ENCODE data around the gene C2orf92. TPM values are rescaled to one million over a fixed set of nuclear protein-coding genes. Genes with fewer than 3 reads are reported as not detected.

The C2orf92 gene
- total RNA-seq, 2 donors from 2014 or later: 12.0 to 51.2 TPM

DNA sequence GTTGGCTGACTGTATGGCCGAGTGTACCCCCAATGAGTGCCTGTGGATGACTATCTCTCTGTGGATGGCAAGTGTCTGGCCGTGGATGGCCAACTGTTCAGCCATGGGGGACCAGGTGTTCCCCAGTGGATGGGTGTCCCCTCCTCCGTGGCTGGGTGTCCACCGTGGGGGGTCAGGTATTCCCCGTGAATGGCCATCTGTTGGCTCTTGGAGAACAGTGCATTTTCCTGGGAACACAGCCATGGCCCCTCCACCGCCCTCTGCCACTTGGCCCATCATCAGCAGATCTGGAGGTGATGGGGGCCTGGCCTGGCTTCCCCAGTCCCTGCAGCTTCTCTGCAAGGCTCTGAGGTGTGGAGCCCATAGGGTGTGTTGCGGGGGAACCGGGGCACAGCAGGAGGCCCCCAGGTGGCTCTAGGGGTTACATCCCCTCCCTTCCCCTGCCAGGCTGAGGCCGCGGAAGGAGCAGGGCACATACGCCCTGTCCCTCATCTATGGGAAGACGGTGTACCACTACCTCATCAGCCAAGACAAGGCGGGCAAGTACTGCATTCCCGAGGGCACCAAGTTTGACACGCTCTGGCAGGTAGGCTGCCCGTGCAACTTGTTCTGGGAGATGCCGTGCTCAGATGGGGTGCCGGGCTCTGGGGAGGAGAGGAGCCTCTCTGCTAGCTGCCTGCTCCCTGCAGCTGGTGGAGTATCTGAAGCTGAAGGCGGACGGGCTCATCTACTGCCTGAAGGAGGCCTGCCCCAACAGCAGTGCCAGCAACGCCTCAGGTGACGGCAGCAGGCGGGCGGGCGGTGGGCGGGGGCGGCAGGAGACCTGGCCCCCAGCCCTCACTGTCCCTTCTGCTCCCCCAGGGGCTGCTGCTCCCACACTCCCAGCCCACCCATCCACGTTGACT lies 63.2 kb downstream of the C2orf92 start:
- H3K4me3 Mint-ChIP-seq: no peak overlapping the region
- no peaks in the 10 kb centered on the region for H3K9me3 Mint-ChIP-seq
- no peak for ATAC-seq (replicated peaks)
- peak overlapping the region; percentile 38 for H3K27ac Mint-ChIP-seq
- peaks cover 87% of the 10 kb centered on the region for H3K36me3 Mint-ChIP-seq (ENCODE audit: low read depth)
- H3K4me1 Mint-ChIP-seq: peaks cover 18% of the 10 kb centered on the region
- H3K27me3 Mint-ChIP-seq: no peaks in the 10 kb centered on the region

- no peak for ATAC-seq (replicated peaks)
- Mint-ChIP-seq H3K27me3 (no peaks in the 10 kb centered on the region), H3K4me3 (no peak overlapping the region), H3K4me1 (peaks cover 11% of the 10 kb centered on the region), H3K36me3 (ENCODE audit: low read depth) (peaks cover 87% of the 10 kb centered on the region), H3K9me3 (no peaks in the 10 kb centered on the region), H3K27ac (no peak overlapping the region)
These were observed 64.0 kb downstream of the C2orf92 start for GRCh38 chr2:97733341-97734035.

DNA sequence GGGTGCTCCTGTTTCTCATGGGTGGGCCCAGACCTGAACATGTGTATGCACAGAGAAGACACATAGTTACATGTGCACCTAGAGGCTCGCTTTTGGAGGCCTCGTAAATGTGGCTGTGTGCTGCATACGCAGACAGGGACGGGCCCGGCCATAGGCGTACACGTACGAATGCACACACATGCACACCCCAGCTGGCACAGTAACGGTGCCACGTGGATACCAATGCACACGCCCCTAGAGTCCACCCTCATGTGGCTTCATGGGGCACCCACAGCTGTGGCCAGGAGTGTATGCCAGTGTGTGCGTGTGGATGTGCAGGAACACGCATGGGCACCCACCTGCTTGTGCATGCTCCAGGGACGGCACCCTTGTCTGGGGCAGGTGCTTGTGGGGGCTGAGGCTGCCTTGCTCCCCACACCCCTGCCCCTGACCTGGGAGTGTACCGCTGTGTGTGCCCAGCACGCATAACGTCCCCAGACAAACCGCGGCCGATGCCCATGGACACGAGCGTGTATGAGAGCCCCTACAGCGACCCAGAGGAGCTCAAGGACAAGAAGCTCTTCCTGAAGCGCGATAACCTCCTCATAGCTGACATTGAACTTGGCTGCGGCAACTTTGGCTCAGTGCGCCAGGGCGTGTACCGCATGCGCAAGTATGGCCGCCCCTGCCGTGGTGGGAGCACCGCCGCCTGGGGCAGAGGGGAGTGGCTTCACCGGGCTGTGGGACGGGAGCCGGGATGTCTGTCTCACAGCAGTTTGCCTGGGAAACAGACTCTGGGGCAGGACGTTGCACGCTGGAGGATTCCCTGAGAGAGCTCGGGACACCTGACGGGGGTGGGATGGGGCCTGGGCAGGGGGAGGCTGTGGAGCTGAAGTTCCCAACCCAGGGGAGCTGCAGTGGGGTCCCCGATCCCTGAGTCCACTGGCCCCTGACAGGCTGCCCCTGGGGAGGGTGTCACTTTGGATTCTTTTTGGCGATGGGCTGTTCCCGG lies 64.8 kb downstream of the C2orf92 start:
- H3K36me3 Mint-ChIP-seq (ENCODE audit: low read depth): peaks cover 87% of the 10 kb centered on the region
- H3K4me3 Mint-ChIP-seq: no peak overlapping the region
- H3K9me3 Mint-ChIP-seq: no peaks in the 10 kb centered on the region
- H3K27ac Mint-ChIP-seq: no peak overlapping the region
- no peak for ATAC-seq (replicated peaks)
- peaks cover 11% of the 10 kb centered on the region for H3K4me1 Mint-ChIP-seq
- no peaks in the 10 kb centered on the region for H3K27me3 Mint-ChIP-seq

- no peaks in the 10 kb centered on the region for H3K9me3 Mint-ChIP-seq
- H3K4me1 Mint-ChIP-seq: peaks cover 11% of the 10 kb centered on the region
- no peaks in the 10 kb centered on the region for H3K27me3 Mint-ChIP-seq
- H3K36me3 Mint-ChIP-seq (ENCODE audit: low read depth): peaks cover 79% of the 10 kb centered on the region
- H3K27ac Mint-ChIP-seq: no peak overlapping the region
- H3K4me3 Mint-ChIP-seq: no peak overlapping the region
- no peak for ATAC-seq (replicated peaks)
These were observed 65.6 kb downstream of the C2orf92 start for GRCh38 chr2:97735161-97735561.

GRCh38 chr2:97736185-97736584 lies 66.7 kb downstream of the C2orf92 start:
- peak overlapping the region; percentile 14 for H3K27ac Mint-ChIP-seq
- H3K27me3 Mint-ChIP-seq: no peaks in the 10 kb centered on the region
- ATAC-seq (replicated peaks): no peak
- H3K4me1 Mint-ChIP-seq: peaks cover 14% of the 10 kb centered on the region
- no peak overlapping the region for H3K4me3 Mint-ChIP-seq
- H3K9me3 Mint-ChIP-seq: no peaks in the 10 kb centered on the region
- peaks cover 77% of the 10 kb centered on the region for H3K36me3 Mint-ChIP-seq (ENCODE audit: low read depth)

- Mint-ChIP-seq H3K27ac (peak overlapping the region; percentile 14), H3K27me3 (no peaks in the 10 kb centered on the region), H3K36me3 (ENCODE audit: low read depth) (peaks cover 77% of the 10 kb centered on the region), H3K4me3 (no peak overlapping the region), H3K4me1 (peaks cover 14% of the 10 kb centered on the region), H3K9me3 (no peaks in the 10 kb centered on the region)
- ATAC-seq (replicated peaks): no peak
These were observed 67.3 kb downstream of the C2orf92 start for GRCh38 chr2:97736608-97737330.

DNA sequence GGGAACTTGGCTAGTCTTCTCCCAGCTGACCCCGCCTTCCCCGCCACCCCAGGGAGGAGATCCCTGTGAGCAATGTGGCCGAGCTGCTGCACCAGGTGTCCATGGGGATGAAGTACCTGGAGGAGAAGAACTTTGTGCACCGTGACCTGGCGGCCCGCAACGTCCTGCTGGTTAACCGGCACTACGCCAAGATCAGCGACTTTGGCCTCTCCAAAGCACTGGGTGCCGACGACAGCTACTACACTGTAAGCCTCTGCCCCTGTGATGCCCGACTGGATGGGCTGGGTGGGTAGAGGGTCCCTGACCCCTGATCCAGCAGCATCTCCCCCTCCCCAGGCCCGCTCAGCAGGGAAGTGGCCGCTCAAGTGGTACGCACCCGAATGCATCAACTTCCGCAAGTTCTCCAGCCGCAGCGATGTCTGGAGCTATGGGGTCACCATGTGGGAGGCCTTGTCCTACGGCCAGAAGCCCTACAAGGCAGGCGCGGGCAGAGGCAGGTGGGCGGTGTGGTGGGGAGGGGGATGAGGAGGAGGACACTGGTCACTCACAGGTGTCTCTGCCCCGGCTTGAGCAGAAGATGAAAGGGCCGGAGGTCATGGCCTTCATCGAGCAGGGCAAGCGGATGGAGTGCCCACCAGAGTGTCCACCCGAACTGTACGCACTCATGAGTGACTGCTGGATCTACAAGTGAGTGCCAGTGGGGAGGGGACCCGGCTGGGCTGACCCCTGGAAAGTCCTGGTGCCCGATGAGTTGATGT lies 68.1 kb downstream of the C2orf92 start:
- no peaks in the 10 kb centered on the region for H3K9me3 Mint-ChIP-seq
- no peaks in the 10 kb centered on the region for H3K27me3 Mint-ChIP-seq
- peaks cover 74% of the 10 kb centered on the region for H3K36me3 Mint-ChIP-seq (ENCODE audit: low read depth)
- peaks cover 22% of the 10 kb centered on the region for H3K4me1 Mint-ChIP-seq
- H3K27ac Mint-ChIP-seq: peak overlapping the region; percentile 14
- no peak overlapping the region for H3K4me3 Mint-ChIP-seq
- no peak for ATAC-seq (replicated peaks)

DNA sequence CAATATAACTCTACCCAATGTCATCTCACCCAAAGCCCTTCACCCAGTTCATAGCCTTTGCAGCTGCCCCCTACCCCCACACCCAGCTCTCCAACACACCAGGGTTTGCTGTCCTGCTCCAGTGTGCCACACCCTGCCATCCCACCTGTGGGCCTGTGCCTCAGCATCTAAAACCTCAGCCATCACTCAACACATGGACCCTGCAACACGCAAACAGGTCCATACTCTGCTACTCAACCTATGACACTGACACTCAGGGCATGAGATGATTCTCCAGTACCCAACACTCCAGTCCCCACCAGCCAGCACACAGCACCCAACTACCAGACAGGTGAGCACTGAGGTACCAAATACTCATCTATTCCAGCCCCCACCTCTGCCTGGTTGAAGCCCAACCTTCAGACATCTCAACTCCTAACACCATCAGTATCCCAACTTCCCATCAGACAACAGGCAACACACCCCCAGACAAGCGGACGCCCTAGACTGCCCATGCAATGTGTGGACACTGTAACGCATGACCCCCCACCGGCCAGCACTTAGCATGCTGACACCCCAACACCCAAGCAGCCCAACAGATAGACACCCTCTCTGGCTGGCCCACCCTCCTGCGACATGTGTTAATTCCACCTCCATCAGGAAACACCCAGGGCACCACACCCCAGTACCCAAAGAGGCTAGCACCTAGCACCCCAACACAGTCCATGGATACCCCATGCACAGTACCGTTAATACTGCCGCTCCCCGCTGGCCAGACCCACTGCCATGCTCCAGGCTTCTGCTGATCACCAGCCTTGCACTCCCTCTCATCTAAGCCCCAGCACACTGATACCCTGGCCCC lies 68.9 kb downstream of the C2orf92 start:
- Mint-ChIP-seq H3K36me3 (ENCODE audit: low read depth) (peaks cover 74% of the 10 kb centered on the region), H3K27me3 (no peaks in the 10 kb centered on the region), H3K4me1 (peaks cover 24% of the 10 kb centered on the region), H3K9me3 (no peaks in the 10 kb centered on the region), H3K4me3 (no peak overlapping the region), H3K27ac (peak overlapping the region; percentile 16)
- no peak for ATAC-seq (replicated peaks)

GRCh38 chr2:97739020-97739892 lies 69.7 kb downstream of the C2orf92 start:
- Mint-ChIP-seq H3K9me3 (no peaks in the 10 kb centered on the region), H3K27me3 (no peaks in the 10 kb centered on the region), H3K4me1 (peaks cover 31% of the 10 kb centered on the region), H3K4me3 (no peak overlapping the region), H3K27ac (peak overlapping the region; percentile 16), H3K36me3 (ENCODE audit: low read depth) (peaks cover 74% of the 10 kb centered on the region)
- no peak for ATAC-seq (replicated peaks)

DNA sequence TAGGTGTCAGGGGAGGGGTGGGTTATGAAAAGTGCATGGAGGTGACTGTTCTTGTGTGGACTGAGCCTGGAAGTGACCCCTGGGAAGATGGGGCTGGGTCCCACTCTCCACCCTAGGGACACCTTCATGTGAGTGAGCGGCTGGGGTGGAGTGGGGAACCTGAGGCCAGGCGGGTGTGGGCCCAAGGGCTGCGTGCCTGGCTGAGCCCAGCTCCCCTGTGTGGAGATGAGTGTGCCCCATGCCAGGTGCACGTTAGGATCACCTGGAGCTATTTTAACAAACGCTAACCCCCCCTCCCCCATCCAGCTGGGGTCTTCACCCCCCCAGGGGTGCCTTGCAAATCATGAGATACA lies 70.4 kb downstream of the C2orf92 start:
- no peaks in the 10 kb centered on the region for H3K27me3 Mint-ChIP-seq
- no peaks in the 10 kb centered on the region for H3K9me3 Mint-ChIP-seq
- no peak overlapping the region for H3K4me3 Mint-ChIP-seq
- H3K4me1 Mint-ChIP-seq: peaks cover 34% of the 10 kb centered on the region
- ATAC-seq (replicated peaks): no peak
- peaks cover 69% of the 10 kb centered on the region for H3K36me3 Mint-ChIP-seq (ENCODE audit: low read depth)
- no peak overlapping the region for H3K27ac Mint-ChIP-seq

GRCh38 chr2:97740590-97741182 lies 71.2 kb downstream of the C2orf92 start:
- Mint-ChIP-seq H3K4me3 (no peak overlapping the region), H3K9me3 (no peaks in the 10 kb centered on the region), H3K27ac (peak overlapping the region; percentile 49), H3K4me1 (peaks cover 39% of the 10 kb centered on the region), H3K36me3 (ENCODE audit: low read depth) (peaks cover 67% of the 10 kb centered on the region), H3K27me3 (no peaks in the 10 kb centered on the region)
- no peak for ATAC-seq (replicated peaks)
